ENCODE results near the gene APOBEC4.

- TF ChIP-seq CTCF (IDR thresholded peaks at IDR 0.05) (no peak), POLR2AphosphoS5 (IDR thresholded peaks at IDR 0.05; ENCODE audit: low read depth, low read length) (no peak), REST (IDR thresholded peaks at IDR 0.05; ENCODE audit: insufficient read depth in 1 of 2, low read depth in 2 of 2, low read length in 1 of 2) (no peak)
Observed at GRCh38 chr1:183675381-183675780, 22.3 kb upstream of the APOBEC4 start.

All from Panc1 (cell line).